Smooth muscle cell (in vitro differentiated cells): Measurements from ENCODE around the gene P2RX6. TPM values are rescaled to one million over a fixed set of nuclear protein-coding genes. Genes with fewer than 3 reads are reported as not detected.

Experiments
- DNase-seq: peaks from one replicate; lab custom pipeline; 2025; ENCODE audit not compliant: unreplicated experiment; lab: John Stamatoyannopoulos, UW
- H2AFZ ChIP-seq: fragments of 200-600 bp; sonication (generic); 2 replicates; pipeline ENCODE4 v1.6.0; 2016; ENCODE audit warnings: antibody characterized with exemption, low read depth, mild to moderate bottlenecking
- H3F3A ChIP-seq: fragments of 200-600 bp; sonication (generic); 2 replicates; pipeline ENCODE4 v1.6.0; 2017; ENCODE audit warnings: antibody characterized with exemption, low read depth
- H3K27ac ChIP-seq: fragments of 200-600 bp; sonication (generic); 2 replicates; pipeline ENCODE4 v1.5.1; 2016; ENCODE audit warnings: low read depth, mild to moderate bottlenecking
- H3K27me3 ChIP-seq: fragments of 200-600 bp; sonication (generic); 2 replicates; pipeline ENCODE4 v1.6.1; 2016; ENCODE audit warnings: low read depth, mild to moderate bottlenecking
- H3K36me3 ChIP-seq: fragments of 200-600 bp; sonication (generic); 2 replicates; pipeline ENCODE4 v1.5.1; 2016; ENCODE audit warnings: low read depth
- H3K4me1 ChIP-seq: fragments of 200-600 bp; sonication (generic); 2 replicates; pipeline ENCODE4 v1.5.1; 2016; ENCODE audit warnings: low read depth
- H3K4me2 ChIP-seq: fragments of 200-600 bp; sonication (generic); 2 replicates; pipeline ENCODE4 v1.6.0; 2016; ENCODE audit warnings: mild to moderate bottlenecking
- H3K4me3 ChIP-seq: fragments of 200-600 bp; sonication (generic); 2 replicates; pipeline ENCODE4 v1.5.1; 2016; ENCODE audit warnings: mild to moderate bottlenecking
- H3K79me2 ChIP-seq: fragments of 200-600 bp; sonication (generic); 2 replicates; pipeline ENCODE4 v1.6.0; 2016; ENCODE audit warnings: low read depth, mild to moderate bottlenecking
- H3K9ac ChIP-seq: fragments of 200-600 bp; sonication (generic); 2 replicates; pipeline ENCODE4 v1.6.0; 2016; ENCODE audit warnings: low read depth
- H3K9me3 ChIP-seq: fragments of 200-600 bp; sonication (generic); replicated peaks from 2 replicates; pipeline ENCODE4 v1.5.1; 2016; ENCODE audit warnings: low read depth
- H4K20me1 ChIP-seq: fragments of 200-600 bp; sonication (generic); 2 replicates; pipeline ENCODE4 v1.6.0; 2016; ENCODE audit warnings: low read depth
- CTCF ChIP-seq: fragments of 200-600 bp; sonication (generic); IDR thresholded peaks from 2 replicates; pipeline ENCODE4 v1.5.1; 2017; ENCODE audit warnings: borderline replicate concordance, mild to moderate bottlenecking, antibody characterized with exemption; ENCODE audit not compliant: insufficient read depth, poor library complexity, severe bottlenecking
- whole genome bisulfite sequencing: methylation state at CpG from one replicate; pipeline ENCODE4 v1.1.7; 2016; ENCODE audit warnings: low lambda C conversion rate; 5-methylcytosine and 5-hydroxymethylcytosine counted together
- polyA plus RNA-seq: library from polyadenylated mRNA; unstranded; fragments of >200 nt; fragmentation: Nextera tagmentation; extraction: Ambion mirVana; gene quantifications from 2 replicates; pipeline ENCODE4 v1.2.1, GENCODE V29; 2016
- total RNA-seq: library from RNA; depleted of rRNA; stranded (reverse); fragments of >200 nt; gene quantifications from 2 replicates; pipeline ENCODE4 v1.2.3, GENCODE V29; 2014

Gene P2RX6
- total and polyA plus RNA-seq, 2 experiments from 2014 or later = 0.13 to 1.2 TPM

- Histone ChIP-seq H3K27ac (no peak overlapping the region), H3K4me2 (no peak overlapping the region), H3K4me1 (no peaks in the 10 kb centered on the region), H3K4me3 (no peak overlapping the region), H3F3A (no peaks in the 10 kb centered on the region), H4K20me1 (no peaks in the 10 kb centered on the region), H3K27me3 (no peaks in the 10 kb centered on the region), H2AFZ (no peak overlapping the region), H3K9me3 (no peaks in the 10 kb centered on the region), H3K36me3 (no peaks in the 10 kb centered on the region), H3K79me2 (no peaks in the 10 kb centered on the region), H3K9ac (no peak overlapping the region)
- WGBS = 87% methylated on average over 10 of the region's 10 CpGs
- no peak for DNase-seq
- no peak for TF ChIP-seq CTCF
Observed at GRCh38 chr22:21022507-21022906, 7.5 kb downstream of the P2RX6 start.

GRCh38 chr22:21022955-21023614 is 8.1 kb downstream of the P2RX6 start:
- WGBS = 91% methylated on average over 12 of the region's 13 CpGs
- H3K4me2 ChIP-seq = no peak overlapping the region

GRCh38 chr22:21025266-21025665 is 10.3 kb downstream of the P2RX6 start:
- Histone ChIP-seq H3K4me2 (no peak overlapping the region), H3K9ac (no peak overlapping the region), H3K27ac (no peak overlapping the region), H3K79me2 (no peaks in the 10 kb centered on the region), H4K20me1 (no peaks in the 10 kb centered on the region), H3K9me3 (no peaks in the 10 kb centered on the region), H3K27me3 (no peaks in the 10 kb centered on the region), H3K36me3 (no peaks in the 10 kb centered on the region), H3K4me3 (no peak overlapping the region), H2AFZ (no peak overlapping the region), H3F3A (no peaks in the 10 kb centered on the region), H3K4me1 (no peaks in the 10 kb centered on the region)
- DNase-seq = no peak
- WGBS = 82% methylated on average over 8 of the region's 8 CpGs
- no peak for TF ChIP-seq CTCF

More at GRCh38 chr22:21022955-21023614, 8.1 kb downstream of the P2RX6 start:
- no peaks in the 10 kb centered on the region for H3K9me3 ChIP-seq
- no peaks in the 10 kb centered on the region for H3K79me2 ChIP-seq
- no peaks in the 10 kb centered on the region for H4K20me1 ChIP-seq
- H3K9ac ChIP-seq = no peak overlapping the region
- H3K27me3 ChIP-seq = no peaks in the 10 kb centered on the region
- H3K36me3 ChIP-seq = no peaks in the 10 kb centered on the region
- H3K27ac ChIP-seq = no peak overlapping the region
- no peak for TF ChIP-seq CTCF
- H3F3A ChIP-seq = no peaks in the 10 kb centered on the region
- DNase-seq = no peak
- H3K4me1 ChIP-seq = no peaks in the 10 kb centered on the region
- no peak overlapping the region for H3K4me3 ChIP-seq
- no peak overlapping the region for H2AFZ ChIP-seq
